22Rv1 (cell line): ENCODE results near the gene RNASE1.

Experiments used
- CTCF ChIP-seq: fragments of 450-650 bp; IDR thresholded peaks from 2 replicates; pipeline ENCODE4 v1.5.1; 2017; ENCODE audit warnings: mild to moderate bottlenecking
- ZFX ChIP-seq: fragments of 450-650 bp; IDR thresholded peaks from 2 replicates; pipeline ENCODE4 v1.6.1; 2017; ENCODE audit warnings: antibody characterized with exemption, borderline replicate concordance

- TF ChIP-seq CTCF: no peak
- TF ChIP-seq ZFX: no peak
These were observed 46.4 kb upstream of the RNASE1 start for GRCh38 chr14:20848955-20849570.
